BJ (cell line): Measurements from ENCODE around the gene ESYT1. TPM values are rescaled to one million over a fixed set of nuclear protein-coding genes. Genes with fewer than 3 reads are reported as not detected.
A peak's percentile ranks its signal among the peaks of the same experiment; 100 is the strongest.

ENCODE experiments used
- CTCF ChIA-PET: fragments of 350-600 bp; formaldehyde crosslinking; extraction: SDS; loops from one replicate; lab custom pipeline; 2021; ENCODE audit warnings: antibody characterized with exemption, inconsistent platforms; lab: Yijun Ruan, JAX
- POLR2A ChIA-PET: fragments of 300-600 bp; sonication (Branson Sonifier 250); formaldehyde crosslinking; extraction: SDS; loops from one replicate; lab custom pipeline; 2021; ENCODE audit warnings: antibody characterized with exemption; lab: Charles Lee
- DNase-seq: peaks from one replicate; pipeline ENCODE4 v3.0.0-alpha.2; 2011; ENCODE audit warnings: low read depth
- H3K27me3 ChIP-seq: 2 replicates; pipeline ENCODE4 v1.6.0; 2011; ENCODE audit warnings: low read length; ENCODE audit not compliant: control insufficient read depth, insufficient read depth
- H3K36me3 ChIP-seq: 2 replicates; pipeline ENCODE4 v1.5.1; 2011; ENCODE audit warnings: low read length; ENCODE audit not compliant: control insufficient read depth, insufficient read depth
- H3K4me3 ChIP-seq: 2 replicates; pipeline ENCODE4 v1.5.1; 2011; ENCODE audit warnings: low read depth, mild to moderate bottlenecking, control low read depth, low read length
- CTCF ChIP-seq: IDR thresholded peaks from 2 replicates; pipeline ENCODE4 v1.5.1; 2011; ENCODE audit warnings: low read depth, mild to moderate bottlenecking, control low read depth, inconsistent platforms, low read length, moderate library complexity; ENCODE audit not compliant: insufficient read depth
- polyA plus RNA-seq: library from polyadenylated mRNA; depleted of rRNA; stranded (reverse); fragments of >200 nt; gene quantifications from 2 replicates; pipeline ENCODE4 v1.2.3, GENCODE V29; 2011

ESYT1 gene
- polyA plus RNA-seq, 1 experiment: 264 TPM

DNA sequence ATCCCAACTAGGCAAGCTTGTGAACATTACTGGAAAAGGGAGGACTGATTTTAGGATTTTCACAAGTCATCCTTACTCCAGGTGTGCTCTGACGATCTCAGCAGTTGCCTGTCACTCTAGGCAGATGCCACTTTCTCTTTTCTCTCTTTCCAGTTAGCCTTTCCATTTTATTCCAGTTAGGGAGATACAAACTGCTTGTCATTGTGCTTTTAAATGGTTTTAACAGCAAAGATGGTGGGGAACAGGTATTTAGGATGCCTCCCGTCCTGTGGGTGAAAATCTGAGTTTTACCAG is 22.5 kb upstream of the ESYT1 start:
- ChIA-PET CTCF (interaction anchor here (0.7 to 3.1 kb wide), 6 partner anchors 11 to 117 kb away, joined by 3 to 20 read pairs (median 8); partner anchors contain the start of genes ERBB3 and ZC3H10), POLR2A (no interaction called here)
- H3K27me3 ChIP-seq: no peaks in the 10 kb centered on the region
- no peak for TF ChIP-seq CTCF
- H3K36me3 ChIP-seq: peaks cover 8% of the 10 kb centered on the region
- DNase-seq: no peak
- peak overlapping the region; percentile 94 for H3K4me3 ChIP-seq

DNA sequence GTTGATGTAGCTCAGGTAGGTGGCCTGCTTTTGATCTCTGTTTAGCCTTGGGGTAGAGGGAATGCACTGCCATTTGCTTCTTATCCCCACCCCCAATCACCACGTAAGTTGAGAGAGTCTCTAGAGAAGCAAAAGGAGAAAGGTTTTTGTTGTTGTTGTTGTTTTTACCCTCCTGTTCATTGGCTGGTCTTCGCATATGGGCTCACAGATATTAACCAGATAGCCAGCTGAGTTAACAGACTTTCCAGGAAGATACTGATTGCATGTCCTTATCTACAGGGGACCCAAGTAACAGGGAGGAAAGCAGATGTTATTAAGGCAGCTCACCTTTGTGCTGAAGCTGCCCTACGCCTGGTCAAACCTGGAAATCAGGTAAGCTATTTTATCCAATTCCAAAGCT is 20.8 kb upstream of the ESYT1 start:
- H3K4me3 ChIP-seq: no peak overlapping the region
- CTCF ChIA-PET: interaction anchor here (0.6 to 1.6 kb wide), 6 partner anchors 8 to 151 kb away, joined by 3 to 4 read pairs (median 4); partner anchors contain the start of genes ANKRD52 and SMARCC2

DNA sequence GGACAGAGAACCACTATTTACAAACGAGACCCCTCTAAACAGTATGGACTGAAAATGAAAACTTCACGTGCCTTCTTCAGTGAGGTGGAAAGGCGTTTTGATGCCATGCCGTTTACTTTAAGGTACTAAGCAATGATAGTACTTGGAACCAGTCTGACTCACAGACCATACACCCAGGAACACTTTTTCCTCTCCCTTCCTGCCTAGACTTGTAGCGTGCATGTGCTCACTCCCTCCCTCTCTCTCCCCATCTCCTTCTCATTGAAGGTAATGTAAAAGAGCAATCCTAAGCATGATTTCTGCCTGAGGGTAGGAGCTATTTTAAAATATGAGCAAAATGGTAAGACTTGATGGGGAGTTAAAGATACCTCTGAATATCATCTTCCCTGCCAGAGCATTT is 17.5 kb upstream of the ESYT1 start:
- POLR2A ChIA-PET: no interaction called here
- Histone ChIP-seq H3K4me3 (no peak overlapping the region), H3K36me3 (peaks cover 17% of the 10 kb centered on the region), H3K27me3 (no peaks in the 10 kb centered on the region)
- TF ChIP-seq CTCF: no peak
- DNase-seq: no peak
- CTCF ChIA-PET: no interaction called here

More for the DNA sequence above, 20.8 kb upstream of the ESYT1 start:
- POLR2A ChIA-PET: no interaction called here
- DNase-seq: no peak
- TF ChIP-seq CTCF: no peak
- H3K36me3 ChIP-seq: peaks cover 12% of the 10 kb centered on the region
- H3K27me3 ChIP-seq: no peaks in the 10 kb centered on the region

- no peaks in the 10 kb centered on the region for H3K27me3 ChIP-seq
- H3K36me3 ChIP-seq: peaks cover 15% of the 10 kb centered on the region
- DNase-seq: no peak
- H3K4me3 ChIP-seq: no peak overlapping the region
- ChIA-PET CTCF (no interaction called here), POLR2A (no interaction called here)
- TF ChIP-seq CTCF: no peak
Measured at GRCh38 chr12:56114084-56114483, 14.0 kb upstream of the ESYT1 start.

- POLR2A ChIA-PET: interaction anchor here (0.7 to 1.3 kb wide), 2 partner anchors 11 to 176 kb away, joined by 5 to 12 read pairs; partner anchors contain the start of gene PA2G4
- CTCF ChIA-PET: interaction anchor here (1.4 kb wide), 1 partner anchor 8 kb away, joined by 4 read pairs; no protein-coding TSS in a partner anchor
- TF ChIP-seq CTCF: no peak
- no peak for DNase-seq
- Histone ChIP-seq H3K27me3 (no peaks in the 10 kb centered on the region), H3K4me3 (peak overlapping the region; percentile 71), H3K36me3 (peaks cover 13% of the 10 kb centered on the region)
Measured at GRCh38 chr12:56115329-56115728, 12.7 kb upstream of the ESYT1 start.
